Mammary epithelial cell (primary cell): Measurements from ENCODE around the gene GPR137.

Experiments
- CTCF ChIP-seq, 2 donors: IDR thresholded peaks in 1 of 2; conservative IDR thresholded peaks in 1 of 2; 2 replicates each; pipeline ENCODE4 v1.5.1; 2011 to 2012; ENCODE audit warnings: inconsistent platforms in 2 of 2, low read length in 2 of 2, mild to moderate bottlenecking in 2 of 2, control low read depth in 1 of 2, low read depth in 1 of 2; ENCODE audit not compliant: insufficient read depth in 1 of 2; ENCODE audit errors: extremely low read depth in 1 of 2
- EZH2 ChIP-seq: IDR thresholded peaks from 2 replicates; pipeline ENCODE4 v1.6.1; 2012; ENCODE audit warnings: low read length, inconsistent platforms, borderline replicate concordance

- TF ChIP-seq CTCF (conservative IDR thresholded peaks at IDR 0.05 in 1 of 2, IDR thresholded peaks at IDR 0.05 in 1 of 2; ENCODE audit: extremely low read depth in 1 of 2, insufficient read depth in 1 of 2, low read depth in 1 of 2, low read length in 2 of 2) (no peak), EZH2 (no peak)
These were observed 37.1 kb upstream of the GPR137 start for GRCh38 chr11:64248578-64248977.
